OCI-LY3 (cell line): ENCODE results near the gene SGPP2.
"Not testable (repeated sequence)": the region's sequence is repeated elsewhere in the genome, so short reads cannot be mapped to it uniquely, and the experiment has no call there.

Source experiments
- H2AFZ ChIP-seq: fragments of 200-600, 300-600 bp; shearing (Covaris generic); 2 replicates; pipeline ENCODE4 v1.6.0; 2014; ENCODE audit warnings: antibody characterized with exemption, low read depth, low read length
- H3K27ac ChIP-seq: fragments of 200-600, 300-600 bp; sonication (generic); 2 replicates; pipeline ENCODE4 v1.5.1; 2014; ENCODE audit warnings: mild to moderate bottlenecking, low read length, moderate library complexity, mixed read lengths
- H3K27me3 ChIP-seq: fragments of 200-600, 300-600 bp; sonication (generic); 2 replicates; pipeline ENCODE4 v1.6.1; 2014; ENCODE audit warnings: low read depth, low read length, mixed read lengths
- H3K36me3 ChIP-seq: fragments of 200-600, 300-600 bp; sonication (generic); replicated peaks from 2 replicates; pipeline ENCODE3; 2014; ENCODE audit warnings: low read depth, low read length, mixed read lengths
- H3K4me1 ChIP-seq: fragments of 300-600, 200-600 bp; sonication (generic); 2 replicates; pipeline ENCODE4 v1.6.1; 2014; ENCODE audit warnings: low read length, mixed read lengths
- H3K4me2 ChIP-seq: fragments of 200-600, 300-600 bp; sonication (generic); 2 replicates; pipeline ENCODE4 v1.6.1; 2014; ENCODE audit warnings: low read length, mixed read lengths
- H3K4me3 ChIP-seq: fragments of 300-600, 200-600 bp; sonication (generic); 2 replicates; pipeline ENCODE4 v1.5.1; 2014; ENCODE audit warnings: antibody characterized with exemption, mild to moderate bottlenecking, low read length, moderate library complexity
- H3K79me2 ChIP-seq: fragments of 300-600, 200-600 bp; shearing (Covaris generic); 2 replicates; pipeline ENCODE4 v1.6.1; 2014; ENCODE audit warnings: mild to moderate bottlenecking, low read length, mixed read lengths
- H3K9ac ChIP-seq: fragments of 300-600, 200-600 bp; shearing (Covaris generic); 2 replicates; pipeline ENCODE4 v1.6.0; 2014; ENCODE audit warnings: mild to moderate bottlenecking, low read length, moderate library complexity
- H3K9me3 ChIP-seq: fragments of 200-600, 300-600 bp; shearing (Covaris generic); 2 replicates; pipeline ENCODE4 v1.6.1; 2014; ENCODE audit warnings: low read length, mixed read lengths; ENCODE audit not compliant: insufficient read depth
- H4K20me1 ChIP-seq: fragments of 200-600, 300-600 bp; sonication (generic); 2 replicates; pipeline ENCODE4 v1.6.1; 2016; ENCODE audit warnings: low read length, mixed read lengths; ENCODE audit not compliant: insufficient read depth
- EZH2phosphoT487 ChIP-seq: fragments of 200-600 bp; shearing (Covaris generic); IDR thresholded peaks from 2 replicates; pipeline ENCODE4 v1.6.1; 2018; ENCODE audit warnings: antibody characterized with exemption, mixed run types, low read depth
- TF ChIP-seq, protein P1 (sequence below): fragments of 200-600, 300-600 bp; sonication (generic); IDR thresholded peaks from 2 replicates; pipeline ENCODE4 v1.5.1; 2014; ENCODE audit warnings: antibody characterized with exemption, low read length, low read depth

Gene SGPP2

DNA sequence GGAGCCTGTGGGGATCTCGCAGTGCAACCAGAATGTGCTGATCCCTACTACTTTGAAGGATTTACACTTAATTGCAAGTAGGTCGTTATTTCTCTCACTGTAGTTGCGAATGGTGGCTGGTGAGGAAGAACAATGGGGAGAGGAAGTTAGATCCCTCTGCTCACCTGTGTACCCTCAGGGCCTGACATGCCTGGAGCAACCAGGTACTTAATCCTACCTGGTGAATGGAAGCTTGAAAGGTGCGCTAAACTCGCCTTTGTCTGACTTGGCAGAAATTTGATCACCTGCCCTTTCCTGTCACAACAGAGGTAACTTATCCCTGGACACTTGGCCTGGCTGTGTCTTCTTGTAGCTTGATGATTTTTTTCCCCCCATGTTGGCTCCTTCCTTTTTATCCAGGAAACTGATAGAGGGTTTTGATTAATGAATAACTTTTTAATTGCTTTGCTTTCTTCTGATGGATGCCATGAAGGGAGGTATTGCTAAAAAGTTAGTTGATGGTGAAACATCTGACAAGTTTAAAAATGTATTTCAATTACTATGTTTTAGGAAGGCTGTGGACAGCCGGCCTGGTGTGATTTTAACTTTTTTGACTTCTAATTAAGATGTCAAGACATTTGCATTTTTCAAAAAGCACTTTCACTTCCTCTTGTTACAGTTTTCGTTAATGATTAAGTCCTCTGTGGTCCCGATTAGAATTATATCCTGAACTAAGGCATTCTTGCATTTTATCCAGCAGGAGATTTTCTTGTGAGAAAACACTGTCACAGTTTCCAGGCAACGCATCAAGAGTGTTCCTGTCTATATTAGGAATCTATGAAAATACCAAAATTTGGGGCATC lies 9.2 kb downstream of the SGPP2 start:
- H3K27me3 ChIP-seq = no peaks in the 10 kb centered on the region
- peak overlapping the region; percentile 64 for H3K4me3 ChIP-seq
- peak overlapping the region; percentile 88 for H3K4me2 ChIP-seq
- no peaks in the 10 kb centered on the region for H4K20me1 ChIP-seq
- H3K36me3 ChIP-seq = no peaks in the 10 kb centered on the region
- H3K9me3 ChIP-seq = no peaks in the 10 kb centered on the region
- TF ChIP-seq, protein P1, sequence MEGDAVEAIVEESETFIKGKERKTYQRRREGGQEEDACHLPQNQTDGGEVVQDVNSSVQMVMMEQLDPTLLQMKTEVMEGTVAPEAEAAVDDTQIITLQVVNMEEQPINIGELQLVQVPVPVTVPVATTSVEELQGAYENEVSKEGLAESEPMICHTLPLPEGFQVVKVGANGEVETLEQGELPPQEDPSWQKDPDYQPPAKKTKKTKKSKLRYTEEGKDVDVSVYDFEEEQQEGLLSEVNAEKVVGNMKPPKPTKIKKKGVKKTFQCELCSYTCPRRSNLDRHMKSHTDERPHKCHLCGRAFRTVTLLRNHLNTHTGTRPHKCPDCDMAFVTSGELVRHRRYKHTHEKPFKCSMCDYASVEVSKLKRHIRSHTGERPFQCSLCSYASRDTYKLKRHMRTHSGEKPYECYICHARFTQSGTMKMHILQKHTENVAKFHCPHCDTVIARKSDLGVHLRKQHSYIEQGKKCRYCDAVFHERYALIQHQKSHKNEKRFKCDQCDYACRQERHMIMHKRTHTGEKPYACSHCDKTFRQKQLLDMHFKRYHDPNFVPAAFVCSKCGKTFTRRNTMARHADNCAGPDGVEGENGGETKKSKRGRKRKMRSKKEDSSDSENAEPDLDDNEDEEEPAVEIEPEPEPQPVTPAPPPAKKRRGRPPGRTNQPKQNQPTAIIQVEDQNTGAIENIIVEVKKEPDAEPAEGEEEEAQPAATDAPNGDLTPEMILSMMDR = no peak
- TF ChIP-seq EZH2phosphoT487 = no peak
- H3K79me2 ChIP-seq = peaks cover 4% of the 10 kb centered on the region; the same call in 1 of the 2 replicates
- peak overlapping the region; percentile 44 for H3K27ac ChIP-seq
- peak overlapping the region; percentile 22; the same call in 1 of the 2 replicates for H3K9ac ChIP-seq
- peaks cover 17% of the 10 kb centered on the region for H3K4me1 ChIP-seq
- no peak overlapping the region for H2AFZ ChIP-seq

DNA sequence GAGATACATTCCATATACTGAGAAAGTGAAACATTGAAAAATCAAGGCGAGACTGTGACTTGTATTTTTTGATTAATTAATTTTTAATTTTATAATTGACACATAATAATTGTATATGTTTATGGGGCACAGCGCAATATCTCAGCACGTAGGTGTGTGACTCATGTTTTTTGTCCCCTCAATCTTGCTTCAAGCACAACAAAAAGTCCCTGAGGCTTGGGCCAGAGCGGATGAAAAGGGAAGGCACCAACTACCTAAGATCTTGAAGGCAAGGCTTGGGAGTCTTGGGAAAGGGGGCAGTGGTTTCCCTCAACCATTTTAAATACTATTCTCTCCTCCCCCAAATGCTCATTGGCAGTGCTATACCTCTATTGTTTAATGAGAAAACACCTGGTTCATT lies 9.9 kb downstream of the SGPP2 start:
- H3K9me3 ChIP-seq = no peaks in the 10 kb centered on the region
- no peak overlapping the region for H3K27ac ChIP-seq
- peak overlapping the region; percentile 64 for H3K4me3 ChIP-seq
- TF ChIP-seq EZH2phosphoT487 = no peak
- TF ChIP-seq, protein P1 = no peak
- H3K36me3 ChIP-seq = no peaks in the 10 kb centered on the region
- no peaks in the 10 kb centered on the region; the same call in 1 of the 2 replicates for H3K79me2 ChIP-seq
- peaks cover 17% of the 10 kb centered on the region for H3K4me1 ChIP-seq
- no peaks in the 10 kb centered on the region for H4K20me1 ChIP-seq
- H3K27me3 ChIP-seq = no peaks in the 10 kb centered on the region
- no peak overlapping the region for H3K9ac ChIP-seq
- no peak overlapping the region for H2AFZ ChIP-seq
- peak overlapping the region; percentile 88 for H3K4me2 ChIP-seq

DNA sequence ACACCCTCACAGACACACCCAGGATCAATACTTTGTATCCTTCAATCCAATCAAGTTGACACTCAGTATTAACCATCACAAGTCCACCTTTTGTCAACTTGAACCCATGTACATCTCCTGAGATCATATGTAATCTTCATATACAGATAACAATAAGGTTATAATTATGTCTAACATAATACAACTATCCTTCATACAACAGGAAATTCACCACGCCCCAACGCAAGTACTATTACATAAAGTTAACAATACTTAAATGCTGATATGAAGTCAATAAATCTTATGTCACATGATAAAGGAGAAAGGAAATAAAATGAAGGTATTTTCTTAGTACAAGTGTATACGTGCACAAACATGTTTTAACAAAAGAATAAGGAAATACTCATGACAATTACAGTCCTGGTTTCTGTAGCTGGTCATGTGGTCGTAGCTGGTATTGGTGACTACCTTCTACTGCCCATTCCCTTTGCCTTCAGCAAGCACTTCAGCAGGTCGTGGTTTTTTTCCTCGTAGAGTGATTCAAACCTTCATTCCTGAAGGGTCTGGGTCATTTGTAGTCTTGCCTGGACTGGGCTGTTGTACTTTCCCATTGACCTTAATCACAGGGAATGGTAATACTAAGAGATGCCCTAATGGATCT lies 11.2 kb downstream of the SGPP2 start:
- H3K4me2 ChIP-seq, H3K79me2 ChIP-seq, H3K4me3 ChIP-seq, H3K27ac ChIP-seq, H2AFZ ChIP-seq, H3K9ac ChIP-seq, H3K27me3 ChIP-seq, H4K20me1 ChIP-seq, H3K36me3 ChIP-seq, H3K9me3 ChIP-seq: not testable (repeated sequence)
- peaks cover 17% of the 10 kb centered on the region for H3K4me1 ChIP-seq

DNA sequence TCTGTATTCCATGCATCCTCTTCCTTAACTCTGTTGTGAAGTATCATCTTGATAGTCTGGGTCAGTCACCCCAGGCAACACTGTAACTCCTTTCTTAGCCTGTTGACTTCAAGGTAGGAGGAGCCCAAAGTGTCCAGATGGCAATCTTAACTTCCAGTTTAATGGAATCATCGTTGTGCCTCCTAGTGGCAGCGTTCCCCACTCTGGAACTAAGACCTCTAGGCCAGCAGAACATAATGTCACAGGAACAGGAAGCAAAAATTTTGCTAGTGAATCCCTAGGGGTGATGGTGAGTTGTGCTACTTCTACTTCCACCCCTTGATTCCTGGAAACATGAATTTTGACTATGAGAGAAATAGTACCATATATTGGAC lies 11.7 kb downstream of the SGPP2 start:
- Histone ChIP-seq H3K36me3 (no peaks in the 10 kb centered on the region), H3K27ac (no peak overlapping the region), H2AFZ (no peak overlapping the region), H3K79me2 (no peaks in the 10 kb centered on the region; the same call in 1 of the 2 replicates), H3K27me3 (no peaks in the 10 kb centered on the region), H3K9me3 (no peaks in the 10 kb centered on the region), H3K4me3 (no peak overlapping the region), H3K9ac (no peak overlapping the region), H3K4me1 (peaks cover 17% of the 10 kb centered on the region), H3K4me2 (no peak overlapping the region), H4K20me1 (no peaks in the 10 kb centered on the region)
- TF ChIP-seq EZH2phosphoT487 = no peak
- TF ChIP-seq, protein P1 = no peak
